OCI-LY1 (cell line): ENCODE results near the gene ZNF726.

Experiments used
- EZH2 ChIP-seq: fragments of 200-600 bp; sonication (generic), shearing (Covaris generic); IDR thresholded peaks from 2 replicates; pipeline ENCODE4 v1.8.0; 2017; ENCODE audit warnings: borderline replicate concordance, mixed run types, mild to moderate bottlenecking, antibody characterized with exemption, low read length, moderate library complexity, mixed read lengths
- TF ChIP-seq, protein P1 (sequence below): fragments of 200-600 bp; sonication (generic), shearing (Covaris generic); IDR thresholded peaks from 2 replicates; pipeline ENCODE4 v1.5.1; 2017; ENCODE audit warnings: mild to moderate bottlenecking, antibody characterized with exemption, low read length, moderate library complexity, mixed read lengths

DNA sequence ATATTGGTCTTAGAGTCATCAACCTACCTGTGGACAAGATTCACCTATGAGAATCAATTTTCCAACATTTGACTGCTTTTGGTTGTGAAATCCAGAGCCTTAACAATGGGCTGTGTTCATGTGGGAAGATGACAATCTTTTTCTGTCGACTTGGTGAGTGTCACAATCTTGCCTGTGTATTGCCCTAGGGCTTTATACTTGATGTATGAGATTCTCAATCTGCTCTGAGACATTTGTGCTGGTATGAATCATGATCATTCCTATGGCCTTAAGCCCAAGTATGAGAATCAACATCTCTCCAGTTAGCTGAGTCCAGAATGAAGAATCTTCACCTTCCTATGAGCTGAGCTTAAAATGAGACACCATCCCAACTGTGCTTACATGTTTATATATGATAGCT lies 68.7 kb downstream of the ZNF726 start:
- TF ChIP-seq, protein P1, sequence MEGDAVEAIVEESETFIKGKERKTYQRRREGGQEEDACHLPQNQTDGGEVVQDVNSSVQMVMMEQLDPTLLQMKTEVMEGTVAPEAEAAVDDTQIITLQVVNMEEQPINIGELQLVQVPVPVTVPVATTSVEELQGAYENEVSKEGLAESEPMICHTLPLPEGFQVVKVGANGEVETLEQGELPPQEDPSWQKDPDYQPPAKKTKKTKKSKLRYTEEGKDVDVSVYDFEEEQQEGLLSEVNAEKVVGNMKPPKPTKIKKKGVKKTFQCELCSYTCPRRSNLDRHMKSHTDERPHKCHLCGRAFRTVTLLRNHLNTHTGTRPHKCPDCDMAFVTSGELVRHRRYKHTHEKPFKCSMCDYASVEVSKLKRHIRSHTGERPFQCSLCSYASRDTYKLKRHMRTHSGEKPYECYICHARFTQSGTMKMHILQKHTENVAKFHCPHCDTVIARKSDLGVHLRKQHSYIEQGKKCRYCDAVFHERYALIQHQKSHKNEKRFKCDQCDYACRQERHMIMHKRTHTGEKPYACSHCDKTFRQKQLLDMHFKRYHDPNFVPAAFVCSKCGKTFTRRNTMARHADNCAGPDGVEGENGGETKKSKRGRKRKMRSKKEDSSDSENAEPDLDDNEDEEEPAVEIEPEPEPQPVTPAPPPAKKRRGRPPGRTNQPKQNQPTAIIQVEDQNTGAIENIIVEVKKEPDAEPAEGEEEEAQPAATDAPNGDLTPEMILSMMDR, result no peak
- no peak for TF ChIP-seq EZH2
